CD4-positive, alpha-beta T cell treated with Interferon alpha-2 for 1 hour (primary cell): ENCODE measurements around the gene ZNF292.
"Not testable (repeated sequence)": the region's sequence is repeated elsewhere in the genome, so short reads cannot be mapped to it uniquely, and the experiment has no call there.

Source experiments
- DNase-seq, 2 donors: peaks; one replicate each; pipeline ENCODE4 v3.0.0-alpha.2; 2020 to 2022

ZNF292 gene

DNA sequence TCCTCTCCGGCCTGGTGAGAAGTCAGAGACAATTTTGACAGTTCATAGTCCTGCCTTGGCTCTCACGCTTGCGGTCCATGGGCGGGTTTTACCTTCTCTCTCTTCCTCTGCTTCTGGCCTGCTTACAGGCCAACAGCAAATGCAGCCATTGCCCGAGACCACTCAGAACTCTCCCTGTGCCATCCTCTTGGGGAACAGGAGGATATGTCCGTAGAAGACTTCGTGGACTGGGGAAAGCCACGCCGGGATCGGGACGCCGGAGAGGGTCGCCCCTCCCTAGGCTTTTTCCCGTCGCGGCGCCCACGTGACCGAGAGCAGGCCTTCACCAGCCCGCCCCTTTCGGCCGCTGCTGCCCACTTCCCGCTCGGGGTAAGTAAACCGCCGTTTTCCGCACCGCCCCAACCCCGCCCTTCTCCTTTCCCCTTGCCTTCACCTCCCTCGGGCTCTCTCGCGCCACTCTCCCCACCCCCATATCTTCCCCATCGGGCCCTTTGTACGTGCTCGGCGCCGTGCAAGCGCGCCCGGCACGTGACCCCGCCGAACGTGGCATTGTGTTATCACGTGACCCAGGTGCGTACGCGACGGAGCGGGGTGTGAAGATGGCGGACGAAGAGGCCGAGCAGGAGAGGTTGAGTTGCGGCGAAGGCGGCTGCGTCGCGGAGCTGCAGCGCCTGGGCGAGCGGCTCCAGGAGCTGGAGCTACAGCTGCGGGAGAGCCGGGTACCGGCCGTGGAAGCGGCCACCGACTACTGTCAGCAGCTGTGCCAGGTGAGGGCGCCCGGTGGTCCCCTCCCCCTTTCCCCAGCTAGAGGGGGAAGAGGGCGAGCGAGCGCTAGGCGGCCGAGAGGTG lies at the start of gene ZNF292:
TSS of gene ZNF292 (plus strand) at position 573 of the 849 bp plus-strand sequence. CDS start at position 600, 27 bp downstream.
- peak; percentile 94 to 95 for DNase-seq

DNA sequence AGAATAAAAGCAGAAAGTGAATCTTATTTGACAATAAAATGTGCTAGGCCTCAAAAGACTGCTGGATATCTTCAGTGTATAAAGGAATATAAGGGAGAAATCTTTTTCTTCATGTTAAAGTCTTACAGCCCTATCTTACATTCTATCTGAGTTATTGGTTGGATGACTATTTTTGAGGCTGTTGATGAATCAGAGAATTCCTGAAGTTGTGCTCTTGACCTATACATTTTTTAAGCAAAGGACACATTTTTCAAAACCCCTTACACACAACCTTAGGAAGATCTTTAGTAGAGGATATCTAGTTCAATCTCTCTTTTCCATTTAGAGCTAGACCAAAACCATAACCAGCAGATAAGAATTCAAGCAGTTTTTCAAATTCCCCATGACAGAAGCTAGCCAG lies 49.5 kb upstream of the ZNF292 start:
- no peak for DNase-seq

DNA sequence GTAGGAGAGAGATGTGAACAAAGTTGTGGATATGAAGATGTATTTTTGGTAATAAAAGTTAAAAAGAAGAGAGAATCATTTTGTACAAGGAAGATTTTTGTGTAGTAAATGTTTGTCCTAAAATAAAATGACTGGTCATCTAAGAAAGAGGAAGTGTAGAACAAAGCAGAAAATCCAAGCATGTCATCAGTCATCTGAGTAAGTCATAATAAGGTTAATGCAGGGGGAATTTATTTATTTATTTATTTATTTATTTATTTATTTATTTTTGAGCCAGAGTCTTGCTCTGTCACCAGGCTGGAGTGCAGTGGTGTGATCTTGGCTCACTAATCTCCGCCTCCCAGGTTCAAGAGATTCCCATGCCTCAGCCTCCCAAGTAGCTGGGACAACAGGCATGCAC lies 44.7 kb upstream of the ZNF292 start:
- no peak for DNase-seq

DNA sequence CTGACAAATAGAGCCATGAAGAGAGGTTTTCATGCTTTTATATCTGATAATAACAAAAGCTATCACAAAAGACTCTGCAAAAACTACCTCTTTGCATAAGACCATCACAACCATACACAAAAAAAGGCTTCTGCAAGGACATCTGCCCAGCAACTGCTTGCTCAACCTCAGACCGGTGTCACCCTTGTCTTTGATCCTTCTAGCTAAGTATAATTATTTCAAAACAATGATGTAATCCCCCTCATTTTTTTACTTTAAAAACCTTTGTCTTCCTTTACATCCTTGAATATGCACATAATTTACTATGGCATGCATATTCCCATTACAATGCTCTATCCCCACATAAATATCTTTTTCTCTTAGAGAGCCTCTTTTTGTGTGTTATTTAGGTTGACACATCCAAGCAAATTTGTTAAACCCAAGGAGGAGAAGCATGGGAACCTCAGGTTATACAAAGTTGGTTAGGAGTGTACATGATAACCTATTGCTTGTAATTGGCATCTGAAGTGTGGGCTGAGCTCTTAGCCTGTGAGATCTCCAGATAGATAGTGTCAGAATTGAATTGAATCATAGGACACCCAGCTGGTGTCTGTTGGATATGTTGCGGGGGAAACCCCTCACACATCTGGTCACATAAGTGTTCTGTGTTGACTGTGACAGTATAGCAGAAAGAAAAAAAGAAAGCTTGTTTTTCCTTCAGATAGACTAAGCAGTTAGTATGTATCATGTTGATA lies 39.8 kb upstream of the ZNF292 start:
- no peak for DNase-seq

GRCh38 chr6:87116922-87117321 lies 38.4 kb upstream of the ZNF292 start:
- no peak for DNase-seq

DNA sequence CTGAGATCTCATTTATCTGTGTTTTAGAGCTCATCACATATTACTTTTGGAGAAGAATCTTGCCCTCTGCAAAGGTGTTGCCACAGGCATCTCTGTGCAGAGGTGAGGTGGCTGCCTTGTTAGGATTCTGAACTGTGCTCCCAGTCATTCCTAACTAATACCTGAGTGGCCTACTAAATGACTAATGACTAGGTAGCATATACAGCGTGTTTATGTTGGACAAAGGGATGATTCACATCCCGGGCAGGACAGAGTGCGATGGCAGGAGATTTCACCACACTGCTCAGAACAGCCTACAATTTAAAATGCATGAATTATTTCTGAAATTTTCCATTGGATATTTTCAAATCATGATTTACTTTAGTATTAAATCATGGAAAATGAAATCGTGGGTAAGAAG lies 37.3 kb upstream of the ZNF292 start:
- DNase-seq: no peak

DNA sequence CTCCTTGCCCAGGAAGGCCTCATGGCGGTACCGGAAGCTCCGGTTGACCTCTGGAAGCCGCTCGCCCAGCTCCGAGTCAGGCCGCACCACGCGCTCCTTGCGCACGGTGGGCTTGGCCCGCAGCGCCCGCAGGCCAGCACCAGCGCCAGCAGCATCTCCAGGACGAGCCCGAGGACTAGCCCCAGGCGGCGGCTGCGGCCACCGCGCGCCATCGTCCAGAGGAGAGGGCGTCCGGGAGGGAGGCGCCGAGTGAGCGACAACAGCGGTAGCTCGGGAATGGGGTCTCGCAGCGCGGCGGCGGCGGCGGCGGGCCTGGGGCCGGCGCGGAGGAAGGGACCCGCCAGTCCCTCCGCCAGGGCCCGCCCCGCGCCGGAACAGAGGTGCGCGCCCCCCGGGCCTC lies 32.9 kb upstream of the ZNF292 start:
- DNase-seq: no peak

DNA sequence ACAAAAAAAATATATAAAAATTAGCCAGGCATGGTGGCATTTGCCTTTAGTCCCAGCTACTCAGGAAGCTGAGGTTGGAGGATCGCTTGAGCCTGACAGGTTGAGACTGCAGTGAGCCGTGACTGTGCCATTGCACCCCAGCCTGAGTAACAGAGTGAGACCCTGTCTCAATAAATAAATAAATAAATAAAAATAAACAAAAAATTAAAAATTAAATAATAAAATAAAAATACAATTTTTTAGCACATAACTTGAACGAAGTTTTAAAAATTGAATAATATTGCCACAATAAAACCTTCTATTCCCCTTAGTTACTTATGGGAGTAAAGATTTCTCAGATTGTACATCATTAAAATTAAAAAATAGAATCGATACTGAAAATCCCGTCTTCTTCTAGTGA lies 31.3 kb upstream of the ZNF292 start:
- no peak for DNase-seq

- no peak for DNase-seq
These were observed 28.9 kb upstream of the ZNF292 start for GRCh38 chr6:87126501-87126900.

DNA sequence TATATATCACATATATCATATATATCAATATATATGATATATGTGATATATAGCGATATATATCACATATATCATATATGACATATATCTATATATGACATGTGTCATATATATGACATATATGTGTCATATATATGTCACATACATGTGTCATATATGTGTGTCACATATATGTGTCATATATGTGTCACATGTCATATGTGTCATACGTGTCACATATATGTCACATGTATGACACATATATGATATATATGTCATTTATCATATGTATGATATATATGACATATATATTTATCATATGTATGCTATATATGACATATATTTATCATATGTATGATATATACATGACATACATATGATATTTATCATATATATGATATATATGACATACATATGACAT lies 27.6 kb upstream of the ZNF292 start:
- no peak for DNase-seq

DNA sequence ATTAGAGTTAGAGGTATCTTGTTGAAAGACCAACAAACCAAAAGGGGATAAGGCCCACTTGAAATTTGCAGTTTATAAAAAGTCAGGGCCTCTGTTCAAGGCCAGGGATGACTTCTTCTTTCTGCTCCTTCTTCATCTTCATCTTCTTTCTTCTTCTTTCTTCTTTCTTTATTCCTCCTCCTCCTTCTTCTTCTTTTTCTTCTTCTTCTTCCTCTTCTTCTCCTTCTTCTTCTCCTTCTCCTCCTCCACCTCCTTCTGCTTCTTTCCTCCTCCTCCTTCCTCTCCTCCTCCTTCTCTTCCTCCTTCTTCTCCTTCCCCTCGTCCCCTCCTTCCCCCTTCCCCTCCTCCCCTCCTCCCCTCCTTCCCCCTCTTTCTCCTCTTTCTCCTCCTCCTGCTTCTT lies 18.4 kb upstream of the ZNF292 start:
- no peak for DNase-seq

- peak; percentile 48 to 79 for DNase-seq
These were observed 16.1 kb upstream of the ZNF292 start for GRCh38 chr6:87139236-87139635.

DNA sequence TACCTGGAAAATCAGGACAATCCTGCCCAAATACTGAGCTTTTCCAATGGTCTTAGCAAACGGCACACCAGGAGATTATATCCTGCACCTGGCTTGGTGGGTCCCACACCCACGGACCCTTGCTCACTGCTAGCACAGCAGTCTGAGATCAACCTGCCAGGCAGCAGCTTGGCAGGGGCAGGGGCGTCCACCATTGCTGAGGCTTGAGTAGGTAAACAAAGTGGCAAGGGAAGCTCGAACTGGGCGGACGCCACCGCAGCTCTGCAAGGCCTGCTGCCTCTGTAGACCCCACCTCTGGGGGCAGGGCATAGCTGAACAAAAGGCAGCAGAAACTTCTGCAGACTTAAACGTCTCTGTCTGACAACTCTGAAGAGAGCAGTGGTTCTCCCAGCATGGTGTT lies 15.4 kb upstream of the ZNF292 start:
- DNase-seq: not testable (repeated sequence)

DNA sequence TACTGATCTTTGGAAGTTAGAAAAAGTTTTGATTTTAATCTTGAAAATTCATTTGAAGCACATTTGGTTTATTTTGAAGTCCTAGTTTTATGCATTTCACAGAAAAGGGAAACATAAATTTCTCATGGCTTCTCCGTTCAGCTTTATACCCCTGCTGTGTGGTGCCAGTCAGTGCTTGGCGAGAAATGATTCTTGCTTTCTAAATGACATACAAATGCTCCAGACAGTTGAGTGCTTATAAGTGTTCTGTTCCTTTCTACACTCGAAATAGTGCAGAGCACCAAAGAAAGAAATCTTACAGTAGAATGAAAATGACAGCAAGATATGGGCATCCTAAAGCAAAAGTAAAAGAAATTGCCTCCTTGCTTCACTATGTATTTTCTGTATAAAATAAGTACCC lies 9.0 kb upstream of the ZNF292 start:
- DNase-seq: no peak

- no peak for DNase-seq
These were observed 5.0 kb upstream of the ZNF292 start for GRCh38 chr6:87150406-87150805.

- no peak for DNase-seq
These were observed 3.9 kb upstream of the ZNF292 start for GRCh38 chr6:87151471-87151780.

DNA sequence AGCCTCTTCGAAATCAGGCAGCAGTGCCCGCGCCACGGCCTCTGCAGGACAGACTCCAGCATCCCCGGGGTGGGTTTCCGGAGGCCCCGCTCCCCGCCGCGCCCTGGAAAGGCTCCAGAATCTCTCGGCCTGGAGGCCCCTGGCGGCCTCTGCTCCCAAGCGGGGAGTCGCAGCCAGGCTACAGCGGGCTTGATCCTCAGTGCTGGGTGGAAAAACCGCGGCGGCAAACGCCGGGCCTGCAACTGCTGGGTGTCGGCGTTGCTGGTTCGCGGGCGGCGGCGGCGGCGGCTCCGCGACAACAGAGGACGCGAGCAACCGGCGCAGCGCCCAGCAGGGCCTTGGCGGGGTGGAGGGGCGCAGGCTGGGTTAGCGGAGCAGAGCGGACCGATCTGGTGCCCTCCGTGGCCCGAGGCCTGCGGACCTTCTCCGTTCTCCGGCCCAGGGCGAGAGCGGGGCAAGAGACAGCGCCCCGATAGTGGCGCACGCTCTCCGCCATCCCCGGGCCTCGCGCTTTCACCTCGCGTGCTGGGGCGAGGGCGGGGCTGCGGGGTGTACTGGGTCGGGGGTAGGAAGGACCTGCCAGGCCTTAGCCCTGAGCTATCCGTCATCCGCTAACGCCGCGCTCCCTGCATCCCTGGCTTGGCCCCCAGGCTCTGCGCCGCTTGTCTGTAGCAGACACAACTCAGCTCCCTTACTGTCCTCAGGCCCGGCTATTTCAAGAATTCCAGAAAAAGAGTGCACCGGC lies 3.4 kb upstream of the ZNF292 start:
- DNase-seq: peak; percentile 52 to 71

DNA sequence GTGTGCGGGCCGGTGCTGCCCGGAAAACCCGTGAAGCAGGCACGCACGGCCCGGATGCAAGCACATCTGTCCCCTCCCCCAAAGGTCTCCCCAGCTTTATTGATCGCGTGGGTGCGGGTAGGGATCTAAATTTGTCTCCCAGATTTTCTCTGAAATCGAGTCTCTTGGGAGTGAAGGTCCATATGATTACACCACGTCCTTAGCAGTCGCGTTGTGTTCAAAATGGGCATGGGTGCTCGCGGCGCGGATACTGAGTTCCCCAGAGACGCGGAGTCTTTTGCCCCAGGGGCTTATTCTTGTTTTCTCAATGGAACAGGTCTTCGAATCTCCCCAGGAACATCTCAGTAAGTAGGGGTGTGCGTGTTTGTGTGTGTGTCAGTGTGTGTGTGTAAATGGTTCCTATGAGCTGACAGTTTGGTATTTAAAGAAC lies 2.8 kb upstream of the ZNF292 start:
- no peak for DNase-seq

- DNase-seq: no peak
These were observed 748 bp upstream of the ZNF292 start for GRCh38 chr6:87154641-87154992.

DNA sequence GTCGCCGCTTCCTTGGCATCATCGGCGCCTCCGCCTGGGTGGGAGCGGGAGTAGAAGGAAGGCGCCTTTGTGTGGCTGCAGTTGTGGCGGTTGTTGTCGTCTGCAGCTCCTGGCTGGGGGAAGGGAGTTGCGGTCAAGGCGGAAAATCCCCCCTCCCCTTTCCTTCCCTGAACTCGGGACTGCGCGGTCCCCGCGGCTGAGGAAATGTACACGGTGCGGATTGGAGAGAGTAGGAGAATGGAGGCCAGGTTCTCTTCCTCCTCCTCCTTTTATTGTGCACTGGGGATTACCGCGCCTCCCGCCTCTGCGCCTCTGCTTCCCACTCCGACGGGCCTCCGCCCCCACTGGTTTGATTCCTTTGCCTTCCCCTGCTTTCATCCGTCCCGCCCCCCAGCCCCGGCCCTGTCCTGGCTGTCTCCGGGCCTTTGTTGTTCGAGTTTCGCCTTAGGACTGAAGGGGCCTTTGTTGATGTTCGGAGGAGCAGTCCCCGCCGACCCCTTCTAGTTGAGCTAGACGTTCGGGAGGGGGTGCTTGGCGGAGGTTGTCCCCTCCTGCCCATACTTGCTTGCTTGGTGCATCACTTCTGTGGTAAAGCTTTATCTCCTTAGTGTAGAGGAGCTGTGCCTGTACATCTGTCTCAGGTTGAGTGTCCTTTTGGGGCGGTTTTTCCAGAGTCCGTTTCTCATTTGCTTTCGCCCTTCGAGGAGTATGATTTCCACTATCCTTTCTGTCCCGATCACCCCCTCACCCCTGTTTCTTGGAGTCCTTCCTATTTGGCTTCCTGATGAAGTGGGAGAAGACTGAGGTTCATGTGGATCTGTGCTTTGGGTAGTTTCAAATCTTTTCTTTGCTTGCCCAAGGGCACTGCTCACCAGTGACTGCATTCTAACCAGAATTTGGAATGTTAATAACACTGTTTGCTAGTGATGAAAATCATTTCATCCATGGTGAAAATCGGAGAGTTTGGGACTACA lies 764 bp downstream of the ZNF292 start:
- peak; percentile 36 to 74 for DNase-seq

- not testable (repeated sequence) for DNase-seq
These were observed 2.2 kb downstream of the ZNF292 start for GRCh38 chr6:87157596-87157995.

GRCh38 chr6:87161299-87161698 lies 5.9 kb downstream of the ZNF292 start:
- DNase-seq: no peak

DNA sequence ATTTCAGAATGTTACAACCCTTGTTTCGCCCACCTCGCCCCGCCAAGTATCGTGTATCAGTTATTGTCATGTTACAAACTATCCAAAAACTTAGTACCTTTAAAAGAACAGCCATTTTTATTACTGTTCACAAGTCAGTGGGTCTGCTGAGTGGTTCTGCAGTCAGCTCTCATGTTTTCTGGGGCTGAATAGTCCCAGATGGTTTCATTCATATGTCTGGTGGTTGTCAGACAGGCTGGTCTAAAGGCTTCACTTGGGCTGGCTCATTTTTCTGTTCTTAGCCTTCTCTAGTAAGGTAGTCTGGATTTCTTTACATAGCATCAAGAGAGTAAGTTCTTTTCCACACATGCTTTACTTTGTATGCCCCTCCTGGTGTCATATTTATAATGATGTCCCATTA lies 8.6 kb downstream of the ZNF292 start:
- no peak for DNase-seq
